Brain microvascular endothelial cell (primary cell): ENCODE measurements around the gene TOGARAM1.

Experiments
- DNase-seq: peaks from one replicate; pipeline ENCODE4 v3.0.0-alpha.2; 2020
- H3K27ac ChIP-seq: fragments of 250-450 bp; sonication (Bioruptor Pico); 2 replicates; pipeline ENCODE4 v1.5.1; 2020; ENCODE audit warnings: mild to moderate bottlenecking, moderate library complexity
- H3K27me3 ChIP-seq: fragments of 250-450 bp; sonication (Bioruptor Pico); replicated peaks from 2 replicates; pipeline ENCODE4 v1.5.1; 2020; ENCODE audit warnings: mild to moderate bottlenecking
- H3K36me3 ChIP-seq: fragments of 250-450 bp; sonication (Bioruptor Pico); replicated peaks from 2 replicates; pipeline ENCODE4 v1.5.1; 2020; ENCODE audit warnings: mild to moderate bottlenecking
- H3K4me3 ChIP-seq: 2 replicates; pipeline ENCODE4 v1.5.1; 2011; ENCODE audit warnings: low read depth, mild to moderate bottlenecking, control low read depth, low read length, moderate library complexity
- in situ Hi-C: cut with HindIII; loops from 2 replicates; pipeline ENCODE4 v1.10.0; 2017; ENCODE audit warnings: low sequenced_read_pairs, low pct_ligation_motif_present
- TF ChIP-seq, protein P1 (sequence below): IDR thresholded peaks from 2 replicates; pipeline ENCODE4 v1.5.1; 2011; ENCODE audit warnings: low read depth, mild to moderate bottlenecking, moderate library complexity, low read length, control low read depth, inconsistent platforms; ENCODE audit errors: missing control alignments

The TOGARAM1 gene

DNA sequence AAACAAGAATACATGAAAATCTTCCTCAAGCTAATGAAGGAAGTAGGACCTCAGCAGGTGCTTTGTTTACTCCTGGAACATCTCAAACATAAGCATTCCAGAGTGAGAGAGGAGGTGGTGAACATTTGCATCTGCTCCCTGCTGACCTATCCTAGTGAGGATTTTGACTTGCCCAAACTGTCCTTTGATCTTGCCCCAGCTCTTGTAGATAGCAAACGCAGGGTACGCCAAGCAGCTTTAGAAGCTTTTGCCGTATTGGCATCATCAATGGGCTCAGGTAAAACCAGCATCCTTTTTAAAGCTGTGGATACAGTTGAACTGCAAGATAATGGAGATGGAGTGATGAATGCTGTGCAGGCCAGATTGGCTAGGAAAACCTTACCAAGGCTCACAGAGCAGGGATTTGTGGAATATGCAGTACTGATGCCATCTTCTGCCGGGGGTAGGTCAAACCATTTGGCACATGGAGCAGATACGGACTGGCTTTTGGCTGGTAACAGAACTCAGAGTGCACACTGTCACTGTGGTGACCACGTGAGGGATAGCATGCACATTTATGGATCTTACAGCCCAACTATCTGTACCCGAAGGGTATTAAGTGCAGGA is 1.9 kb downstream of the TOGARAM1 start:
- Histone ChIP-seq H3K4me3 (peak overlapping the region; percentile 95), H3K27ac (no peak overlapping the region), H3K27me3 (no peaks in the 10 kb centered on the region), H3K36me3 (no peaks in the 10 kb centered on the region)
- in situ Hi-C loops: no loop called here
- DNase-seq: no peak
- TF ChIP-seq, protein P1, sequence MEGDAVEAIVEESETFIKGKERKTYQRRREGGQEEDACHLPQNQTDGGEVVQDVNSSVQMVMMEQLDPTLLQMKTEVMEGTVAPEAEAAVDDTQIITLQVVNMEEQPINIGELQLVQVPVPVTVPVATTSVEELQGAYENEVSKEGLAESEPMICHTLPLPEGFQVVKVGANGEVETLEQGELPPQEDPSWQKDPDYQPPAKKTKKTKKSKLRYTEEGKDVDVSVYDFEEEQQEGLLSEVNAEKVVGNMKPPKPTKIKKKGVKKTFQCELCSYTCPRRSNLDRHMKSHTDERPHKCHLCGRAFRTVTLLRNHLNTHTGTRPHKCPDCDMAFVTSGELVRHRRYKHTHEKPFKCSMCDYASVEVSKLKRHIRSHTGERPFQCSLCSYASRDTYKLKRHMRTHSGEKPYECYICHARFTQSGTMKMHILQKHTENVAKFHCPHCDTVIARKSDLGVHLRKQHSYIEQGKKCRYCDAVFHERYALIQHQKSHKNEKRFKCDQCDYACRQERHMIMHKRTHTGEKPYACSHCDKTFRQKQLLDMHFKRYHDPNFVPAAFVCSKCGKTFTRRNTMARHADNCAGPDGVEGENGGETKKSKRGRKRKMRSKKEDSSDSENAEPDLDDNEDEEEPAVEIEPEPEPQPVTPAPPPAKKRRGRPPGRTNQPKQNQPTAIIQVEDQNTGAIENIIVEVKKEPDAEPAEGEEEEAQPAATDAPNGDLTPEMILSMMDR: no peak

DNA sequence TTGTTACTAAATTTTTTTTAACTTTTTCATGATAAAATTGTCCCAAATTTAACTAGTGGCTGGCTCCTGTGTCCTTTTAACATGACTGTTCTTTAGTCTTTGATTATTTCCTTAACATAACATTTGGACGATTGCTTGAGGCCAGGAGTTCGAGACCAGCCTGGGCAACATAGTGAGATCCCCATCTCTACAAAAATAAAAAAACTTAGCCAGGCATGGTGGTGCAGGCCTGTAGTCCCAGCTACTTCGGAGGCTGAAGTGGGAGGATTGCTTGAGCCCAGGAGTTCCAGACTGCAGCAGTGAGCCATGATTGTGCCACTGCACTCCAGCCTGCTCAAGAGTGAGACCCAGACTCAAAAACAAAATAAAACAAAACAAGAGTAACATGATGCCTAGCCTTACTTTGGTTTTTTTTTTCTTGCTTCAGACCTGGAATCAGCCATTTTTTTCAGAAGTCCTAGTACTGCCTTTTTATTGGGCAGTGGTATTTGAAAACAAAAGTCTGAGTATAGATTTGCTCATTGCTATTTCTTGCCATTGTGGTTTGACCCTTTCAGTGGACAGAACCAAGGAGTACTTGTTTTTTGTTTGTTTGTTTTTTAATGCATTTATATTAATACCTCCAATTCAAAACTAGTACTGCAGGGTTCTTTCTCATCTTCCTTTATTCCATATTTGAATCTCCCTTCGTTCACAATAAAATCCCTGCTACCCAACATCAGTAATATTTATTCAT is 4.8 kb downstream of the TOGARAM1 start:
- no peaks in the 10 kb centered on the region for H3K27me3 ChIP-seq
- TF ChIP-seq, protein P1: no peak
- H3K27ac ChIP-seq: no peak overlapping the region
- H3K4me3 ChIP-seq: peak overlapping the region; percentile 28
- no peak for DNase-seq
- in situ Hi-C loops: no loop called here
- H3K36me3 ChIP-seq: no peaks in the 10 kb centered on the region

DNA sequence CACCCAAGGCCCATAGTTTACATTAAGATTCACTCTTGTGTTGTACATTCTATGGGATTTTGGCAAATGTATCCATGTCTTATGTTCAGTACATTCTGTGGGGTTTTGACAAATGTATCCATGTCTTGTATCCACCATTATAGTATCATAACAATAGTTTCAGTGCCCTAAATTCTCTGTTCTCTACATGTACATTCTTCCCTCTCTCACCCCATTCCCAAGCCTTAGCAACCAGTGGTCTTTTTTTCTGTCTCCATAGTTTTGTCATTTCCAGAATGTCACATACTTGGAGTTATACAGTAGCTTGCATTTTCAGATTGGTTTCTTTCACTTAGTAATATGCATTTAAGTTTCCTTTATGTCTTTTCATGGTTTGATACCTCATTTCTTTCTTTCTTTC is 6.7 kb downstream of the TOGARAM1 start:
- no peaks in the 10 kb centered on the region for H3K27me3 ChIP-seq
- no peak for DNase-seq
- no peaks in the 10 kb centered on the region for H3K36me3 ChIP-seq
- in situ Hi-C loops: no loop called here
- TF ChIP-seq, protein P1: no peak
- no peak overlapping the region for H3K27ac ChIP-seq
- no peak overlapping the region for H3K4me3 ChIP-seq

DNA sequence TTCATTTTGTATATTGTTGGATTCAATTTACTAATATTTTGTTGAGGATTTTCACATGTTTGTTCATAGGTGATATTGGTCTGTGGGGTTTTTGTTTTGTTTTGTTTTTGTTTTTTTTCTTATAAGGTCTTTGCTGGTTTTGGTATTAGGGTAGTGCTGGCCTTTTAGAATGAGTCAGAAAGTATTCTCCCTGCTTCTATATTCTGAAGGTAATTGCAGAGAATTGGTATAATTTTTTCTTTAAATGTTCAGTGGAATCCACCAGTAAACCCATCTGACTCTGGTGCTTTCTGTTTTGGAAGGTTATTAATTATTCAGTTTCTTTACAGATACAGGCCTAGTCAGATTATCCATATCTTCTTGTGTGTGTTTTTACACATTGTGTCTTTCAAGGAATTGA is 8.9 kb downstream of the TOGARAM1 start:
- TF ChIP-seq, protein P1: no peak
- Histone ChIP-seq H3K27me3 (no peaks in the 10 kb centered on the region), H3K27ac (no peak overlapping the region), H3K36me3 (no peaks in the 10 kb centered on the region), H3K4me3 (no peak overlapping the region)
- no peak for DNase-seq
- in situ Hi-C loops: no loop called here

DNA sequence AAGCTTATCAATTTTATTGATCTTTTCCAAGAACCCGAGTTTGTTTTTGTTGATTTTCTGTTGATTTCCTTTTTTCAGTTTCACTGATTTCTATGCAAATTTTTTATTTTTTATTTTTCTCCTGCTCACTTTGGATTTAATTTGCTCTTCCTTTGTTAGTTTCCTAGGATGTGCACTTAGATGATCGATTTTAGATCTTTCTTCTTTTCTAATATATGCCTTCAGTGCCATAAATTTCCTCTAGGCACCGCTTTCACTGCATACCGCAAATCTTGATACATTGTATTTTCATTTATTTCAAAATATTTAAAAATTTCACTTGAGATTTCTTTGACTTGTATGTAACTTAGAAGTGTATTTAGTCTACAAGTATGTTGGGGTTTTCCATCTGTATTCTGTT is 9.5 kb downstream of the TOGARAM1 start:
- DNase-seq: no peak
- TF ChIP-seq, protein P1: no peak
- Histone ChIP-seq H3K4me3 (no peak overlapping the region), H3K27me3 (no peaks in the 10 kb centered on the region), H3K36me3 (no peaks in the 10 kb centered on the region), H3K27ac (no peak overlapping the region)
- in situ Hi-C loops: no loop called here
